ENCODE results near the gene GNA14. TPM values are rescaled to one million over a fixed set of nuclear protein-coding genes. Genes with fewer than 3 reads are reported as not detected.

Gene GNA14
- total and polyA plus RNA-seq, 2 donors (not counting 1 experiment from before 2014, with no cell fraction given) = 0.50 to 0.52 TPM

- no peaks in the 10 kb centered on the region for H3K36me3 ChIP-seq (ENCODE audit: control insufficient read depth, insufficient read depth, low read length)
- DNase-seq (ENCODE audit: low read depth in 2 of 2) = no peak
- no peaks in the 10 kb centered on the region for H4K20me1 ChIP-seq (ENCODE audit: control insufficient read depth, extremely low read depth, insufficient read depth, low read length)
- H3K27me3 ChIP-seq (ENCODE audit: control insufficient read depth, insufficient read depth, low read length) = no peaks in the 10 kb centered on the region
- no peak overlapping the region for H3K9ac ChIP-seq (ENCODE audit: insufficient read depth, low read length)
- no peak overlapping the region for H3K4me3 ChIP-seq (replicated peaks in 1 of 4; ENCODE audit: control extremely low read depth in 1 of 4, insufficient read depth in 1 of 4, low read depth in 3 of 4, low read length in 4 of 4)
- TF ChIP-seq EZH2 (IDR thresholded peaks at IDR 0.05; ENCODE audit: low read length, missing control alignments) (no peak), CTCF (conservative IDR thresholded peaks at IDR 0.05 in 1 of 2, IDR thresholded peaks at IDR 0.05 in 1 of 2; ENCODE audit: low read depth in 1 of 2, low read length in 2 of 2) (no peak)
- H3K27ac ChIP-seq (ENCODE audit: insufficient read depth, low read length) = no peak overlapping the region
- no peak overlapping the region for H3K4me2 ChIP-seq (ENCODE audit: extremely low read depth, insufficient read depth, low read length)
- H3K4me1 ChIP-seq (ENCODE audit: control insufficient read depth, extremely low read depth, insufficient read depth, low read length) = no peaks in the 10 kb centered on the region
- no peaks in the 10 kb centered on the region for H3K79me2 ChIP-seq (ENCODE audit: control insufficient read depth, insufficient read depth, low read length)
- no peak overlapping the region for H2AFZ ChIP-seq (ENCODE audit: low read length)
- no peaks in the 10 kb centered on the region for H3K9me3 ChIP-seq (ENCODE audit: control insufficient read depth, insufficient read depth, low read depth, low read length)
Measured at GRCh38 chr9:77541600-77541999, 106.5 kb downstream of the GNA14 start.

GRCh38 chr9:77541055-77541454 lies 107.1 kb downstream of the GNA14 start:
- DNase-seq (ENCODE audit: low read depth in 2 of 2) = no peak
- H3K27me3 ChIP-seq (ENCODE audit: control insufficient read depth, insufficient read depth, low read length) = no peaks in the 10 kb centered on the region
- no peak overlapping the region for H3K4me3 ChIP-seq (replicated peaks in 1 of 4; ENCODE audit: control extremely low read depth in 1 of 4, insufficient read depth in 1 of 4, low read depth in 3 of 4, low read length in 4 of 4)
- H3K4me1 ChIP-seq (ENCODE audit: control insufficient read depth, extremely low read depth, insufficient read depth, low read length) = no peaks in the 10 kb centered on the region
- no peak overlapping the region for H3K27ac ChIP-seq (ENCODE audit: insufficient read depth, low read length)
- no peaks in the 10 kb centered on the region for H3K36me3 ChIP-seq (ENCODE audit: control insufficient read depth, insufficient read depth, low read length)
- no peak for TF ChIP-seq EZH2 (IDR thresholded peaks at IDR 0.05; ENCODE audit: low read length, missing control alignments)
- no peak for TF ChIP-seq CTCF (conservative IDR thresholded peaks at IDR 0.05 in 1 of 2, IDR thresholded peaks at IDR 0.05 in 1 of 2; ENCODE audit: low read depth in 1 of 2, low read length in 2 of 2)
- H2AFZ ChIP-seq (ENCODE audit: low read length) = no peak overlapping the region
- no peaks in the 10 kb centered on the region for H3K79me2 ChIP-seq (ENCODE audit: control insufficient read depth, insufficient read depth, low read length)
- H3K9me3 ChIP-seq (ENCODE audit: control insufficient read depth, insufficient read depth, low read depth, low read length) = no peaks in the 10 kb centered on the region
- no peaks in the 10 kb centered on the region for H4K20me1 ChIP-seq (ENCODE audit: control insufficient read depth, extremely low read depth, insufficient read depth, low read length)
- no peak overlapping the region for H3K4me2 ChIP-seq (ENCODE audit: extremely low read depth, insufficient read depth, low read length)
- H3K9ac ChIP-seq (ENCODE audit: insufficient read depth, low read length) = no peak overlapping the region

GRCh38 chr9:77534376-77535057 lies 113.6 kb downstream of the GNA14 start:
- H3K4me2 ChIP-seq (ENCODE audit: extremely low read depth, insufficient read depth, low read length) = no peak overlapping the region
- no peak for DNase-seq (ENCODE audit: low read depth in 2 of 2)
- H3K27ac ChIP-seq (ENCODE audit: insufficient read depth, low read length) = no peak overlapping the region
- H3K79me2 ChIP-seq (ENCODE audit: control insufficient read depth, insufficient read depth, low read length) = no peaks in the 10 kb centered on the region
- TF ChIP-seq CTCF (conservative IDR thresholded peaks at IDR 0.05 in 1 of 2, IDR thresholded peaks at IDR 0.05 in 1 of 2; ENCODE audit: low read depth in 1 of 2, low read length in 2 of 2) = no peak
- no peak for TF ChIP-seq EZH2 (IDR thresholded peaks at IDR 0.05; ENCODE audit: low read length, missing control alignments)
- no peaks in the 10 kb centered on the region for H3K36me3 ChIP-seq (ENCODE audit: control insufficient read depth, insufficient read depth, low read length)
- no peak overlapping the region for H3K9ac ChIP-seq (ENCODE audit: insufficient read depth, low read length)
- no peak overlapping the region for H3K4me3 ChIP-seq (replicated peaks in 1 of 4; ENCODE audit: control extremely low read depth in 1 of 4, insufficient read depth in 1 of 4, low read depth in 3 of 4, low read length in 4 of 4)
- H2AFZ ChIP-seq (ENCODE audit: low read length) = no peak overlapping the region
- H3K27me3 ChIP-seq (ENCODE audit: control insufficient read depth, insufficient read depth, low read length) = no peaks in the 10 kb centered on the region
- H3K4me1 ChIP-seq (ENCODE audit: control insufficient read depth, extremely low read depth, insufficient read depth, low read length) = no peaks in the 10 kb centered on the region
- H4K20me1 ChIP-seq (ENCODE audit: control insufficient read depth, extremely low read depth, insufficient read depth, low read length) = no peaks in the 10 kb centered on the region
- H3K9me3 ChIP-seq (ENCODE audit: control insufficient read depth, insufficient read depth, low read depth, low read length) = no peaks in the 10 kb centered on the region

Data from fibroblast of lung (primary cell).